Neuronal stem cell (in vitro differentiated cells): ENCODE results near the gene BLCAP.

Experiments
- DNase-seq: peaks from one replicate; pipeline ENCODE4 v3.0.0-alpha.2; 2013; ENCODE audit warnings: low spot score
- H2AFZ ChIP-seq: one replicate; pipeline ENCODE4 v1.6.1; 2013; ENCODE audit warnings: mild to moderate bottlenecking, low read length, inconsistent platforms
- H2AK5ac ChIP-seq: 2 replicates; pipeline ENCODE4 v1.6.1; 2013; ENCODE audit warnings: low read depth, mild to moderate bottlenecking, inconsistent platforms, low read length, moderate library complexity, mixed read lengths
- H2BK120ac ChIP-seq: 2 replicates; pipeline ENCODE4 v1.6.1; 2013; ENCODE audit warnings: low read depth, mild to moderate bottlenecking, inconsistent platforms, low read length, moderate library complexity, mixed read lengths
- H2BK12ac ChIP-seq: one replicate; pipeline ENCODE4 v1.6.1; 2013; ENCODE audit warnings: low read length, inconsistent platforms
- H2BK15ac ChIP-seq: 2 replicates; pipeline ENCODE4 v1.6.1; 2013; ENCODE audit warnings: mild to moderate bottlenecking, low read length, inconsistent platforms, mixed read lengths
- H2BK5ac ChIP-seq: one replicate; pipeline ENCODE4 v1.6.1; 2013; ENCODE audit warnings: inconsistent platforms, mild to moderate bottlenecking, low read length, moderate library complexity
- H3K14ac ChIP-seq: one replicate; pipeline ENCODE4 v1.6.1; 2013; ENCODE audit warnings: low read length, inconsistent platforms
- H3K18ac ChIP-seq: 2 replicates; pipeline ENCODE4 v1.6.1; 2013; ENCODE audit warnings: low read length, inconsistent platforms
- H3K23ac ChIP-seq: 2 replicates; pipeline ENCODE4 v1.6.1; 2013; ENCODE audit warnings: low read depth, mild to moderate bottlenecking, mixed read lengths, low read length, inconsistent platforms; ENCODE audit not compliant: poor library complexity
- H3K27ac ChIP-seq: replicated peaks from 3 replicates; pipeline ENCODE4 v1.5.1; 2013; ENCODE audit warnings: low read length, inconsistent platforms
- H3K27me3 ChIP-seq, 3 experiments: 2 replicates each; pipeline ENCODE4 v1.6.1; 2013; ENCODE audit warnings: low read length in 3 of 3, mild to moderate bottlenecking in 2 of 3, inconsistent platforms in 1 of 3, low read depth in 1 of 3, mixed read lengths in 1 of 3, moderate library complexity in 1 of 3; ENCODE audit not compliant: control insufficient read depth in 3 of 3, insufficient read depth in 3 of 3
- H3K36me3 ChIP-seq, 2 donors: replicated peaks in 1 of 2; 2 replicates each; pipeline ENCODE4 v1.6.1; 2013; ENCODE audit warnings: low read length in 2 of 2; ENCODE audit not compliant: control insufficient read depth in 2 of 2, insufficient read depth in 2 of 2
- H3K4ac ChIP-seq: 2 replicates; pipeline ENCODE4 v1.6.1; 2013; ENCODE audit warnings: inconsistent platforms, mild to moderate bottlenecking, low read length, moderate library complexity
- H3K4me1 ChIP-seq, 2 donors: 1 replicate in 1 of 2; 2 replicates in 1 of 2; pipeline ENCODE4 v1.6.1; 2013; ENCODE audit warnings: low read length in 2 of 2, low read depth in 1 of 2; ENCODE audit not compliant: control insufficient read depth in 2 of 2, insufficient read depth in 1 of 2
- H3K4me2 ChIP-seq: one replicate; pipeline ENCODE4 v1.6.1; 2013; ENCODE audit warnings: mild to moderate bottlenecking, low read length, inconsistent platforms; ENCODE audit not compliant: insufficient read depth, poor library complexity, severe bottlenecking
- H3K4me3 ChIP-seq, 2 donors: 2 replicates each; pipeline ENCODE4 v1.5.1; 2013; ENCODE audit warnings: low read length in 2 of 2, mild to moderate bottlenecking in 2 of 2, inconsistent platforms in 1 of 2, moderate library complexity in 1 of 2
- H3K79me1 ChIP-seq: one replicate; pipeline ENCODE4 v1.6.1; 2013; ENCODE audit warnings: low read depth, mild to moderate bottlenecking, inconsistent platforms, low read length, moderate library complexity
- H3K9ac ChIP-seq: one replicate; pipeline ENCODE4 v1.6.1; 2013; ENCODE audit warnings: mild to moderate bottlenecking, low read depth, low read length, inconsistent platforms; ENCODE audit not compliant: poor library complexity
- H3K9me3 ChIP-seq, 2 donors: replicated peaks in 1 of 2; 2 replicates each; pipeline versions ENCODE3 to v1.6.1; 2013; ENCODE audit warnings: low read length in 2 of 2, mild to moderate bottlenecking in 2 of 2, inconsistent platforms in 1 of 2, low read depth in 1 of 2, mixed read lengths in 1 of 2, moderate library complexity in 1 of 2; ENCODE audit not compliant: control insufficient read depth in 2 of 2, insufficient read depth in 1 of 2
- H4K8ac ChIP-seq: one replicate; pipeline ENCODE4 v1.6.1; 2013; ENCODE audit warnings: low read depth, mild to moderate bottlenecking, inconsistent platforms, low read length, moderate library complexity
- H4K91ac ChIP-seq: one replicate; pipeline ENCODE4 v1.6.1; 2013; ENCODE audit warnings: low read length, low read depth, mild to moderate bottlenecking, inconsistent platforms; ENCODE audit not compliant: poor library complexity
- WGBS, 2 donors: extraction: QIAGEN DNeasy Blood & Tissue Kit; methylation state at CpG; one replicate each; pipeline ENCODE4 v1.1.7; 2013; ENCODE audit warnings: missing lambda C conversion rate in 2 of 2, mixed read lengths in 1 of 2; ENCODE audit not compliant: insufficient read length in 2 of 2, insufficient replicate concordance in 1 of 2; ENCODE audit errors: extremely low coverage in 2 of 2; 5-methylcytosine and 5-hydroxymethylcytosine counted together

Gene BLCAP

DNA sequence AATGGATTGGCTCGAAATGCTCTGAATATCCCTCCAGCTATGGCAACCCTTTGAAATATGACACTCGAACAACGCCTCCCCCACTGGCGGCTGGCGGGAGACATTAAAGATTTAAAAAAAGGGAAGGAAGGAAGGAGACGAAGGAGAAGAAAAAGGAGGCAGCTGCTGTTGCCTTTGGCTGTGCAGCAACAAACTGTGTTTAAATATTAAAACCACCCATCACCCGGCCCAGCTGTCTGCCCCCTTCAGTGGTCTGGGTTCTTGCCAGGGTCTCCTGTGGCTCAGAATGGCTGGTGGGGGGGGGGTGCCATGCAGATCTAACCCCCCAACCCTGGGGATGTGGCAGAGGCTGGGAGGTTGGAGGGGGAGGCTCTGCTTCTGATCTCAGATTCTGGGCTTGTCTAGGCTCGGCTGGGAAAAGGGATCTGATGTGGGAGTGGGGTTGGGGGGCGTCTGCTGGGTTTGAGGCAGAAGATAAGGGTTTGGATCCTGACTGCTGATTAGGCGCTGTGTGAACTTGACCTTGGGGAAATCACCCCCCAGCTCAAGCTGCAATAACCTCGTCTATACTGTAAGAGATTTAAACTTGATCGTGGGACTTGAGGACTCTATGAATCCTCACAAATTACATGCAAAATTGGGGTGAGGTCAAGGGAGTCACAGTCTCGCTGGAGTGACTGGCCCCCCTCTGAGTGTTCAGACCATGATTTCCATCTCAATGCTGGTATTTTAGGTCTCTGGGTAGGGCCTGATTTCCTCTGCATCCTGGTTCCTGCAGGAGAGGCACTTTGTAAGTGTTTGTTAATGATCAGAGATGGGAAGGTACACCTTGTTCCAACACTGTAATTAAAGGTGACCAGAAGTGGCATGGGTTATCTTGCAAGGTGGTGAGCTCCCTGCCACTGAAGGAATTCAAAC is 40.3 kb upstream of the BLCAP start:
- peak overlapping the region; percentile 51 for H2AFZ ChIP-seq
- H3K79me1 ChIP-seq: no peaks in the 10 kb centered on the region
- H3K4me2 ChIP-seq: no peak overlapping the region
- H3K27me3 ChIP-seq: peaks cover 0 to 32% (median 0%) of the 10 kb centered on the region in 3 experiments
- no peak overlapping the region for H3K23ac ChIP-seq
- DNase-seq: no peak
- no peak overlapping the region for H4K8ac ChIP-seq
- H3K9ac ChIP-seq: no peak overlapping the region
- H3K14ac ChIP-seq: no peak overlapping the region
- H3K36me3 ChIP-seq: no peaks in the 10 kb centered on the region
- no peak overlapping the region for H3K4me3 ChIP-seq
- H2AK5ac ChIP-seq: no peak overlapping the region
- peaks cover 17 to 21% of the 10 kb centered on the region in 2 donors for H3K4me1 ChIP-seq
- no peak overlapping the region for H4K91ac ChIP-seq
- no peaks in the 10 kb centered on the region for H3K9me3 ChIP-seq
- H3K4ac ChIP-seq: no peak overlapping the region
- no peak overlapping the region for H2BK15ac ChIP-seq
- no peak overlapping the region for H2BK12ac ChIP-seq
- no peak overlapping the region for H3K18ac ChIP-seq
- H2BK120ac ChIP-seq: no peak overlapping the region
- no peak overlapping the region for H3K27ac ChIP-seq
- H2BK5ac ChIP-seq: no peak overlapping the region
- WGBS, 2 donors: no CpG with 5 or more reads among the region's 13 CpGs

DNA sequence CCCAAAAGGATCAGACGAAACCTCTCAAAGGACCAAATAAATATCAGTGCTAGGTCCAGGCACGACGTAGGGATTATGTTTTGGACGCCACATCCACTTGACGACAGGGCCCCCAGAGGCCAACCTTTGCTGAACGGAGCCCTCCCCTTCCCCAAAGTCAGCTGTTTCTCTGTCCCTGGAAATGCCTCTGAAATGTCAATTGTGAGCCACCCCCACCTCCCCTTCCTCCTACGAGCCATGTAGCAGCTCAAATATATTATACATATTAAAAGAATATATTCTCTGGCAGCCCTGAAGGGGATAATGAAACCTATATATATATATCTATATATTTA is 39.6 kb upstream of the BLCAP start:
- DNase-seq: no peak
- Histone ChIP-seq H3K79me1 (no peaks in the 10 kb centered on the region), H4K8ac (no peak overlapping the region), H3K4me3 (no peak overlapping the region), H3K27ac (no peak overlapping the region), H3K9ac (no peak overlapping the region), H3K14ac (no peak overlapping the region), H3K4ac (no peak overlapping the region), H3K36me3 (no peaks in the 10 kb centered on the region), H3K4me2 (no peak overlapping the region), H2BK12ac (no peak overlapping the region), H2BK5ac (no peak overlapping the region), H2AFZ (peak overlapping the region; percentile 33), H3K18ac (no peak overlapping the region), H2AK5ac (no peak overlapping the region), H3K27me3 (peaks cover 0 to 32% (median 0%) of the 10 kb centered on the region in 3 experiments), H4K91ac (no peak overlapping the region), H3K9me3 (no peaks in the 10 kb centered on the region), H2BK120ac (no peak overlapping the region), H2BK15ac (no peak overlapping the region), H3K4me1 (peaks cover 17 to 21% of the 10 kb centered on the region in 2 donors), H3K23ac (no peak overlapping the region)
- WGBS, 2 donors: no CpG with 5 or more reads among the region's 7 CpGs

DNA sequence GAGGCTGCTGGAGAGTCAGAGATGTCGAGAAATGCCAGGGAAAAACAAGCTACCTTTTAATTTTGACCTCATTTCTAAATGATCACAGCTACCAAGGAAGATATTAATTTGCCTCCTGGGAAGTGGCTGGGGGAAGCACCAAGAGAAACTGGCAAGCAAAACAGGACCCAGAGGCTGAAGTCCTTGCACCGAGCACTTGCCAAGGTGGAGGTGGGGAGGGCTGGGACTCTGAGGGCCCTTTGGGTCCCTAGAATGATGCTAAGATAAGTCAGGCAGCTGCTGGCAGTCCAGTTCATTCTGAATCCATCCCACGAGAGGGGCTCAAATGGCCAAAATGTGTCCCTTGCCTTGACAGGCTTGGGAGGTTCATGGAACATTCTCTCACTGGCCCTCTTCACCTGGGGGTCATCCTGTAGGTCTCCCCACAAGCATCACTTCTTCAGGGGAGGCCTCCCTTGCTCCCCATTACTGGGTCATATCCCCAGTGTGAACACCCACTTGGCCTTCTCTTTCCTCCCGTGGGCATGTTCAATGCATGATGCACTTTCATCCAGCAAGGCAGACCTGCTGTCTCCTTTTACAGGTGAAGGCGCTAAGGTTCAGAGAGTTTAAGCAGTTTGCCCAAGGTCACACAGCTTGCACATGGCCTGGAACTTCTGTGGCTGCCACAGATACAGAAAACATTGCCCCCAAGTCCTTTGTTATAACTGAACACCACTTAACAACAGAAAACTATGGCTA is 39.1 kb upstream of the BLCAP start:
- Histone ChIP-seq H4K8ac (peak overlapping the region; percentile 19), H4K91ac (no peak overlapping the region), H2BK12ac (no peak overlapping the region), H3K79me1 (no peaks in the 10 kb centered on the region), H2BK15ac (peak overlapping the region; percentile 62), H2AFZ (peak overlapping the region; percentile 33), H3K9ac (no peak overlapping the region), H3K4me1 (peaks cover 17 to 21% of the 10 kb centered on the region in 2 donors), H3K4ac (no peak overlapping the region), H3K18ac (peak overlapping the region; percentile 60), H2BK120ac (no peak overlapping the region), H2BK5ac (no peak overlapping the region), H3K9me3 (no peaks in the 10 kb centered on the region), H3K23ac (no peak overlapping the region), H3K4me3 (no peak overlapping the region), H3K14ac (no peak overlapping the region), H3K27ac (no peak overlapping the region), H2AK5ac (peak overlapping the region; percentile 36), H3K27me3 (peaks cover 0 to 32% (median 0%) of the 10 kb centered on the region in 3 experiments), H3K36me3 (no peaks in the 10 kb centered on the region), H3K4me2 (no peak overlapping the region)
- no CpG with 5 or more reads among the region's 5 CpGs for WGBS, 2 donors
- no peak for DNase-seq
